ENCODE measurements around the gene LPP. TPM values are rescaled to one million over a fixed set of nuclear protein-coding genes. Genes with fewer than 3 reads are reported as not detected.

LPP gene
- total RNA-seq, 4 donors from 2014 or later: 56.0 to 65.7 (median 58.1) TPM

DNA sequence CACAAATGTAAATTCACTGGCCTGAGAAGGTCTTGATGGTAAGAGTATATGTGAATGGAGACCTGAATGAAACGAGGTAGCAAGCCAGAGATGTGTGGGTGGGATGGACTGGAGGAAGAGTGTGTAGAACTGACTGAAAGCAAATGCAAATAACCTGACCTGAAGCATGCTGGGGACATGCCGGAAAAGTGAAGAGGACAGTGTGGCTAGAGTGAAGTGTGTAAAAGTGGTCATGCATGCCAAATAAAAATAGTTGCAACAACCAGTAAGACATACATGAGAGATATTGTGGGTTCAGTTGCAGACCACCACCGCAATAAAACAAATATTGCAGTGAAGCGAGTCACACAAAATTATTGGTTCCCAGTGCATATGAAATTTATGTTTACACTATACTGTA lies 82.3 kb downstream of the LPP start:
- in situ Hi-C loops (cut with MboI; ENCODE audit: low sequenced_read_pairs in 4 of 4): loop anchor here in 1 of 4 donors (25.0 kb wide), 1 partner anchor 499 kb away; the partner anchor contains the start of gene BCL6
- no peak overlapping the region for H3K4me3 ChIP-seq
- intact Hi-C loops (cut with DNase I; ENCODE audit: low total_unique reads): no loop called here
- no peak overlapping the region for H3K27ac ChIP-seq
- DNase-seq: no peak
- H3K9me3 ChIP-seq: no peaks in the 10 kb centered on the region
- no peak for ATAC-seq
- no peaks in the 10 kb centered on the region for H3K36me3 ChIP-seq
- no peaks in the 10 kb centered on the region for H3K27me3 ChIP-seq
- TF ChIP-seq, protein P1, sequence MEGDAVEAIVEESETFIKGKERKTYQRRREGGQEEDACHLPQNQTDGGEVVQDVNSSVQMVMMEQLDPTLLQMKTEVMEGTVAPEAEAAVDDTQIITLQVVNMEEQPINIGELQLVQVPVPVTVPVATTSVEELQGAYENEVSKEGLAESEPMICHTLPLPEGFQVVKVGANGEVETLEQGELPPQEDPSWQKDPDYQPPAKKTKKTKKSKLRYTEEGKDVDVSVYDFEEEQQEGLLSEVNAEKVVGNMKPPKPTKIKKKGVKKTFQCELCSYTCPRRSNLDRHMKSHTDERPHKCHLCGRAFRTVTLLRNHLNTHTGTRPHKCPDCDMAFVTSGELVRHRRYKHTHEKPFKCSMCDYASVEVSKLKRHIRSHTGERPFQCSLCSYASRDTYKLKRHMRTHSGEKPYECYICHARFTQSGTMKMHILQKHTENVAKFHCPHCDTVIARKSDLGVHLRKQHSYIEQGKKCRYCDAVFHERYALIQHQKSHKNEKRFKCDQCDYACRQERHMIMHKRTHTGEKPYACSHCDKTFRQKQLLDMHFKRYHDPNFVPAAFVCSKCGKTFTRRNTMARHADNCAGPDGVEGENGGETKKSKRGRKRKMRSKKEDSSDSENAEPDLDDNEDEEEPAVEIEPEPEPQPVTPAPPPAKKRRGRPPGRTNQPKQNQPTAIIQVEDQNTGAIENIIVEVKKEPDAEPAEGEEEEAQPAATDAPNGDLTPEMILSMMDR (IDR thresholded peaks at IDR 0.05 in 4 of 5, conservative IDR thresholded peaks at IDR 0.05 in 1 of 5): no peak
- TF ChIP-seq POLR2A (IDR thresholded peaks at IDR 0.05): no peak
- peaks cover 28 to 44% of the 10 kb centered on the region in 2 donors for H3K4me1 ChIP-seq

DNA sequence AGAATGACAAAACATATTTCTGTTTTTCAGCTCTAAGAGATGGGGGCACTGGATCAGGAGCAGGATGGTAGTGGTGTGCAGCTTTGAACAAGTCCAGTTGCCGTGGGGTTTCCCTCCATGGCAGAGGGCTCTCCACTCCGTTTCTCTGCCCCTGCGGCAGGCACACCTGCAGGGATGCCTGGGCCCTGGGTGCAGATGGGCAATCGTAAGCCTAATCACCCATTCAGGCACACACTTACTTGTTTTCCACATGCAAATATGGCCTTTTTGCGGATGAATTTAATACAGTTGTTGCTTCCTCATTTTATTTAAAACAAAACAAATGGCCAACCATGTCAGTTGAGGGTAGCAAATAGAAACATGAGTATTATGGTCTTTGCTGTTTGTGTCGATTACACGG lies 85.1 kb downstream of the LPP start:
- Histone ChIP-seq H3K4me1 (peaks cover 36 to 38% of the 10 kb centered on the region in 2 donors), H3K4me3 (no peak overlapping the region), H3K27me3 (no peaks in the 10 kb centered on the region), H3K36me3 (no peaks in the 10 kb centered on the region), H3K9me3 (no peaks in the 10 kb centered on the region), H3K27ac (peak overlapping the region; percentile 84 to 89 (median 86))
- intact Hi-C loops (cut with DNase I; ENCODE audit: low total_unique reads) (no loop called here), in situ Hi-C loops (cut with MboI; ENCODE audit: low sequenced_read_pairs in 4 of 4) (loop anchor here in 1 of 4 donors (25.0 kb wide), 1 partner anchor 502 kb away; the partner anchor contains the start of gene BCL6)
- TF ChIP-seq, protein P1 (IDR thresholded peaks at IDR 0.05 in 4 of 5, conservative IDR thresholded peaks at IDR 0.05 in 1 of 5): no peak
- TF ChIP-seq POLR2A (IDR thresholded peaks at IDR 0.05): no peak
- DNase-seq: no peak
- ATAC-seq: no peak

DNA sequence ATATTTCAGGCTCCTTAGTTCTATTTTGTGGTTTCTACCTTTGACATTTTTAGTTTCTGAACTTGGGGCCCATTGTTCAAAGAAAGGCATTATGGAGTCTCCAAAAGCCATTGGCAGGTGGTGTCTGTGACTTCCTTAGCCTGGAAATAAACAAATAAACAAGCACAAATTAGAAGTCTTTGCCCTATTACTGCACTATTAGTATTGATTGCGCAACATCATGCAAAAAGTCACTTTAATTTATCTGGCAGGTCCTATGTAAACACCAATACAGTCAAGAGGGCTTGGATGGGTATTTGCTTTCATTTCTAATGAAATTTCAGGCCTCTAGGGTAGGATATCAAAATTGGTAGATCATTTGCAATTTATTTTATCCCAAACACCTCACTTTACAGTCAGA lies 85.6 kb downstream of the LPP start:
- Histone ChIP-seq H3K9me3 (no peaks in the 10 kb centered on the region), H3K36me3 (no peaks in the 10 kb centered on the region), H3K4me1 (peaks cover 36 to 37% of the 10 kb centered on the region in 2 donors), H3K27ac (peak overlapping the region; percentile 84 to 89 (median 86)), H3K27me3 (no peaks in the 10 kb centered on the region), H3K4me3 (no peak overlapping the region)
- TF ChIP-seq POLR2A (IDR thresholded peaks at IDR 0.05): no peak
- TF ChIP-seq, protein P1 (IDR thresholded peaks at IDR 0.05 in 4 of 5, conservative IDR thresholded peaks at IDR 0.05 in 1 of 5): no peak
- in situ Hi-C loops (cut with MboI; ENCODE audit: low sequenced_read_pairs in 4 of 4): loop anchor here in 1 of 4 donors (25.0 kb wide), 1 partner anchor 502 kb away; the partner anchor contains the start of gene BCL6
- no peak for DNase-seq
- no peak for ATAC-seq
- intact Hi-C loops (cut with DNase I; ENCODE audit: low total_unique reads): no loop called here

DNA sequence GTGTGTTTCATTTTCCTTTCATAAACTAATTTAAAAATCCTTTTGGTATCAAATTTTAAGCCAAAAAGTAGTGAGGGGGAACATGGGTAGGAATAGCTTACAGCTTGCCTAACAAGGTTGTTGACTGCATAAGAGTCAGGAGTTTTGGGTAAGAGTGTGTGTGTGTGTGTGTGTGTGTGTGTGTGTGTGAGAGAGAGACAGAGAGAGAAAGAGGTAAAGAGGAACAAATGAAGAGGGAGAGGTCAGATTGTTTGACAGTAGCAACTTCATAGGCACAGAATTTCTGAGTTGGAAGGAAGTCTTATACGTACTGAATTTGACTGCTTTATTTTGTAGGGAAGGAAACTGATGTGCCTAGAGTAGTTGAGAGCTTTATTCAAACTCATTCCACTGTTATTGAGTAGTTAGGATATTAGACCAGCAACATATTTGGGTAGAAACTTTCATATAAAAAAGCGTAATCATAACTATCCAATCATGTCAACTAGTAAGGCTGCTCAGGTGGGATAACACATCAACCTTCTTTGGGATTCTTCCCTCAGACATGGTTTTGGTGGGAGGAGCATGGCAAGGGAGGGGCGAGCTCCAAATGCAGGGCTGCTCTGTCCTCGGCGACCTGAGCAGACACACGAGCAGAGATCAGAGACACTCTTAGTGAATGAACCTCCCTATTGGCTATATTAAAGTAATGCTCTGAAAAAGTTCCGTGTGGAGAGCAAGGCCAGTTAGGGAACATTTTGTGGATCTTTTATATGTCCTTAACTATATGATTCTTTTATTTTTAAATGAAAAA lies 86.4 kb downstream of the LPP start:
- Histone ChIP-seq H3K4me1 (peaks cover 36 to 37% of the 10 kb centered on the region in 2 donors), H3K9me3 (no peaks in the 10 kb centered on the region), H3K27ac (peak overlapping the region; percentile 84 to 89 (median 86)), H3K27me3 (no peaks in the 10 kb centered on the region), H3K36me3 (no peaks in the 10 kb centered on the region), H3K4me3 (no peak overlapping the region)
- DNase-seq (peak in 1 of 2 donors; percentile 47), ATAC-seq (peak; percentile 11 to 37)
- intact Hi-C loops (cut with DNase I; ENCODE audit: low total_unique reads): loop anchor here (1.0 kb wide), 1 partner anchor 9 kb away; no protein-coding TSS in a partner anchor
- TF ChIP-seq POLR2A (IDR thresholded peaks at IDR 0.05): no peak
- TF ChIP-seq, protein P1 (IDR thresholded peaks at IDR 0.05 in 4 of 5, conservative IDR thresholded peaks at IDR 0.05 in 1 of 5): no peak
- in situ Hi-C loops (cut with MboI; ENCODE audit: low sequenced_read_pairs in 4 of 4): loop anchor here in 1 of 4 donors (25.0 kb wide), 1 partner anchor 503 kb away; the partner anchor contains the start of gene BCL6

Measured in gastrocnemius medialis (tissue), 4 donors.